HEK293 (cell line): ENCODE data around the gene SERPINE2.

Source experiments
- CTCF ChIA-PET: fragments of 350-600 bp; formaldehyde crosslinking; extraction: SDS; loops from one replicate; lab custom pipeline; 2021; ENCODE audit warnings: antibody characterized with exemption; lab: Yijun Ruan, JAX
- POLR2A ChIA-PET: fragments of 300-600 bp; formaldehyde crosslinking; extraction: SDS; loops from one replicate; lab custom pipeline; 2020; ENCODE audit warnings: antibody characterized with exemption, inconsistent platforms; lab: Yijun Ruan, JAX
- H3K27ac ChIP-seq: fragments of 200-500 bp; sonication (Bioruptor generic); 2 replicates; pipeline ENCODE4 v1.5.1; 2014; ENCODE audit warnings: low read depth, low read length, control low read depth, inconsistent platforms; ENCODE audit errors: extremely low read depth
- H3K36me3 ChIP-seq, 2 experiments: fragments of 200-500 bp in 1 of 2; sonication (Bioruptor generic) in 1 of 2; 1 replicate in 1 of 2; 2 replicates in 1 of 2; pipeline ENCODE4 v1.5.1; 2014 to 2017; ENCODE audit warnings: inconsistent platforms in 2 of 2, low read length in 2 of 2; ENCODE audit not compliant: control insufficient read depth in 2 of 2, insufficient read depth in 1 of 2
- H3K4me1 ChIP-seq: fragments of 200-500 bp; sonication (Bioruptor generic); 2 replicates; pipeline ENCODE4 v1.5.1; 2014; ENCODE audit warnings: mild to moderate bottlenecking, low read length, inconsistent platforms; ENCODE audit not compliant: control insufficient read depth, insufficient read depth
- H3K4me3 ChIP-seq: 2 replicates; pipeline ENCODE4 v1.5.1; 2011; ENCODE audit warnings: low read depth, mild to moderate bottlenecking, control low read depth, low read length, moderate library complexity
- H3K9me3 ChIP-seq: fragments of 200-500 bp; sonication (Bioruptor generic); 2 replicates; pipeline ENCODE4 v1.5.1; 2014; ENCODE audit warnings: low read depth, low read length, inconsistent platforms; ENCODE audit not compliant: control insufficient read depth, insufficient read depth
- BCL11A ChIP-seq: fragments of 450-650 bp; formaldehyde crosslinking; IDR thresholded peaks from 2 replicates; pipeline ENCODE4 v1.5.1; 2016; ENCODE audit warnings: low read depth, missing biosample characterization, missing genetic modification characterization
- CTCF ChIP-seq: fragments of 450-650 bp; formaldehyde crosslinking; IDR thresholded peaks from 2 replicates; pipeline ENCODE4 v1.5.1; 2016; ENCODE audit warnings: missing biosample characterization, missing genetic modification characterization
- INSM2 ChIP-seq: fragments of 450-650 bp; formaldehyde crosslinking; IDR thresholded peaks from 2 replicates; pipeline ENCODE4 v1.5.1; 2016; ENCODE audit warnings: missing biosample characterization, missing genetic modification characterization
- SALL2 ChIP-seq: fragments of 450-650 bp; formaldehyde crosslinking; IDR thresholded peaks from 2 replicates; pipeline ENCODE4 v1.5.0; 2017; ENCODE audit warnings: missing biosample characterization, mild to moderate bottlenecking, missing genetic modification characterization, borderline replicate concordance
- SCRT1 ChIP-seq: fragments of 450-650 bp; formaldehyde crosslinking; IDR thresholded peaks from 2 replicates; pipeline ENCODE4 v1.5.1; 2016; ENCODE audit warnings: missing biosample characterization, missing genetic modification characterization, borderline replicate concordance
- TSHZ1 ChIP-seq: fragments of 450-650 bp; formaldehyde crosslinking; IDR thresholded peaks from 2 replicates; pipeline ENCODE4 v1.5.1; 2016; ENCODE audit warnings: missing biosample characterization, missing genetic modification characterization, borderline replicate concordance
- ZBTB20 ChIP-seq: fragments of 450-650 bp; formaldehyde crosslinking; IDR thresholded peaks from 2 replicates; pipeline ENCODE4 v1.5.1; 2016; ENCODE audit warnings: missing biosample characterization, missing genetic modification characterization
- ZBTB7A ChIP-seq: fragments of 450-650 bp; formaldehyde crosslinking; IDR thresholded peaks from 2 replicates; pipeline ENCODE4 v1.5.1; 2016; ENCODE audit warnings: low read depth, missing biosample characterization, missing genetic modification characterization
- ZNF132 ChIP-seq: fragments of 450-650 bp; formaldehyde crosslinking; IDR thresholded peaks from 2 replicates; pipeline ENCODE4 v1.5.1; 2017; ENCODE audit warnings: missing biosample characterization, missing genetic modification characterization, borderline replicate concordance
- ZNF2 ChIP-seq: fragments of 450-650 bp; formaldehyde crosslinking; IDR thresholded peaks from 2 replicates; pipeline ENCODE4 v1.5.1; 2016; ENCODE audit warnings: missing biosample characterization, missing genetic modification characterization
- ZNF274 ChIP-seq, 2 experiments: fragments of 200-500 bp in 1 of 2; fragments of 450-650 bp in 1 of 2; sonication (Bioruptor generic) in 1 of 2; formaldehyde crosslinking in 1 of 2; IDR thresholded peaks; 2 replicates each; pipeline versions ENCODE4 v1.5.1 to v1.6.1; 2014 to 2016; ENCODE audit warnings: borderline replicate concordance in 1 of 2, inconsistent platforms in 1 of 2, low read length in 1 of 2, missing biosample characterization in 1 of 2, missing genetic modification characterization in 1 of 2
- ZNF366 ChIP-seq: fragments of 450-650 bp; formaldehyde crosslinking; conservative IDR thresholded peaks from 2 replicates; pipeline ENCODE4 v1.5.1; 2016; ENCODE audit warnings: missing biosample characterization, missing genetic modification characterization
- ZNF398 ChIP-seq: fragments of 450-650 bp; formaldehyde crosslinking; IDR thresholded peaks from 2 replicates; pipeline ENCODE4 v1.5.1; 2017; ENCODE audit warnings: missing biosample characterization, missing genetic modification characterization
- ZNF404 ChIP-seq: fragments of 450-650 bp; formaldehyde crosslinking; IDR thresholded peaks from 2 replicates; pipeline ENCODE4 v1.5.1; 2017; ENCODE audit warnings: missing biosample characterization, missing genetic modification characterization
- ZNF449 ChIP-seq: fragments of 450-650 bp; formaldehyde crosslinking; IDR thresholded peaks from 2 replicates; pipeline ENCODE4 v1.5.1; 2017; ENCODE audit warnings: missing biosample characterization, mild to moderate bottlenecking, missing genetic modification characterization, moderate library complexity
- ZNF600 ChIP-seq: fragments of 450-650 bp; formaldehyde crosslinking; IDR thresholded peaks from 2 replicates; pipeline ENCODE4 v1.5.1; 2016; ENCODE audit warnings: missing biosample characterization, missing genetic modification characterization
- ZNF658 ChIP-seq: fragments of 450-650 bp; formaldehyde crosslinking; IDR thresholded peaks from 2 replicates; pipeline ENCODE4; 2016; ENCODE audit warnings: missing biosample characterization, missing genetic modification characterization
- ZNF670 ChIP-seq: fragments of 450-650 bp; formaldehyde crosslinking; IDR thresholded peaks from 2 replicates; pipeline ENCODE4 v1.5.1; 2016; ENCODE audit warnings: missing biosample characterization, missing genetic modification characterization, low read depth
- ZNF677 ChIP-seq: fragments of 450-650 bp; IDR thresholded peaks from 2 replicates; pipeline ENCODE4 v1.5.0; 2018; ENCODE audit warnings: missing biosample characterization, mild to moderate bottlenecking, missing genetic modification characterization, moderate library complexity
- ZNF704 ChIP-seq: fragments of 450-650 bp; formaldehyde crosslinking; IDR thresholded peaks from 2 replicates; pipeline ENCODE4 v1.5.1; 2016; ENCODE audit warnings: missing biosample characterization, missing genetic modification characterization
- ZNF777 ChIP-seq: fragments of 450-650 bp; formaldehyde crosslinking; IDR thresholded peaks from 2 replicates; pipeline ENCODE4 v1.5.1; 2017; ENCODE audit warnings: missing biosample characterization, missing genetic modification characterization, borderline replicate concordance
- ZSCAN30 ChIP-seq: fragments of 450-650 bp; IDR thresholded peaks from 2 replicates; pipeline ENCODE4 v1.5.1; 2018; ENCODE audit warnings: missing biosample characterization, mild to moderate bottlenecking, missing genetic modification characterization, moderate library complexity

SERPINE2 gene

GRCh38 chr2:223935459-223936125 lies 103.5 kb downstream of the SERPINE2 start:
- no peak overlapping the region for H3K4me3 ChIP-seq
- H3K36me3 ChIP-seq = no peaks in the 10 kb centered on the region
- ChIA-PET POLR2A (no interaction called here), CTCF (interaction anchor here (0.6 to 1.2 kb wide), 2 partner anchors 11 to 593 kb away, joined by 3 read pairs; no protein-coding TSS in a partner anchor)
- H3K4me1 ChIP-seq = peaks cover 24% of the 10 kb centered on the region
- H3K27ac ChIP-seq = no peak overlapping the region
- no peaks in the 10 kb centered on the region for H3K9me3 ChIP-seq
- TF ChIP-seq ZNF2 (tag by site-specific recombination) (no peak), ZNF658 (no peak), TSHZ1 (tag by site-specific recombination) (no peak), CTCF (tag by site-specific recombination) (no peak), ZSCAN30 (no peak), ZNF274 (IDR thresholded peaks at IDR 0.05; ENCODE audit: low read length) (no peak), ZNF274 (tag by site-specific recombination; IDR thresholded peaks at IDR 0.05; ENCODE audit: borderline replicate concordance) (no peak)

GRCh38 chr2:223934870-223935269 lies 104.2 kb downstream of the SERPINE2 start:
- no peak overlapping the region for H3K27ac ChIP-seq
- ChIA-PET CTCF (interaction anchor here (0.6 kb wide), 1 partner anchor 594 kb away, joined by 3 read pairs; no protein-coding TSS in a partner anchor), POLR2A (no interaction called here)
- H3K4me1 ChIP-seq = peaks cover 24% of the 10 kb centered on the region
- H3K9me3 ChIP-seq = no peaks in the 10 kb centered on the region
- H3K4me3 ChIP-seq = no peak overlapping the region
- no peaks in the 10 kb centered on the region for H3K36me3 ChIP-seq
- TF ChIP-seq ZNF600 (tag by site-specific recombination) = no peak
- no peak for TF ChIP-seq ZNF677 (tag by site-specific recombination)
- TF ChIP-seq ZNF704 = no peak
- TF ChIP-seq INSM2 (tag by site-specific recombination) = no peak
- no peak for TF ChIP-seq ZBTB20 (tag by site-specific recombination)
- no peak for TF ChIP-seq ZNF398 (tag by site-specific recombination)
- no peak for TF ChIP-seq ZNF132
- no peak for TF ChIP-seq SALL2 (tag by site-specific recombination)
- no peak for TF ChIP-seq BCL11A
- TF ChIP-seq ZNF777 (tag by site-specific recombination) = no peak
- no peak for TF ChIP-seq ZNF366 (tag by site-specific recombination)
- no peak for TF ChIP-seq ZNF404 (tag by site-specific recombination)
- no peak for TF ChIP-seq SCRT1 (tag by site-specific recombination)
- TF ChIP-seq ZNF670 (tag by site-specific recombination) = no peak
- no peak for TF ChIP-seq ZBTB7A (tag by site-specific recombination)
- TF ChIP-seq ZNF449 (tag by site-specific recombination) = no peak
